GM12878 (cell line): ENCODE results near the gene THRB. TPM values are rescaled to one million over a fixed set of nuclear protein-coding genes. Genes with fewer than 3 reads are reported as not detected.

Source experiments
- ATAC-seq: fragments of 200-7000 bp; cut with Tn5 transposase; 3 replicates; pipeline ENCODE4 v1.9.1; 2020; ENCODE audit warnings: mild to moderate bottlenecking, moderate library complexity
- BruUV-seq: library from RNA; stranded (reverse); fragments of 400-500 nt; replicated peaks from 2 replicates; lab custom pipeline; 2021; lab: Mats Ljungman, UMichigan
- CTCF ChIA-PET: fragments of 300-600 bp; sonication (Branson Sonifier 250); formaldehyde crosslinking; extraction: SDS; loops from one replicate; lab custom pipeline; 2021; ENCODE audit warnings: inconsistent platforms; lab: Yijun Ruan, JAX
- POLR2A ChIA-PET: fragments of 350-600 bp; formaldehyde crosslinking; extraction: SDS; loops from one replicate; lab custom pipeline; 2021; ENCODE audit warnings: inconsistent platforms; lab: Charles Lee
- RAD21 ChIA-PET: fragments of 300-600 bp; sonication (Branson Sonifier 250); formaldehyde crosslinking; loops from one replicate; lab custom pipeline; 2023; ENCODE audit warnings: antibody characterized with exemption; ENCODE audit not compliant: unreplicated experiment; lab: Charles Lee
- SMC1A ChIA-PET: fragments of 300-600 bp; sonication (Branson Sonifier 250); formaldehyde crosslinking; loops from one replicate; lab custom pipeline; 2023; ENCODE audit not compliant: unreplicated experiment, uncharacterized antibody; lab: Charles Lee
- DNase-seq: peaks from one replicate; pipeline ENCODE4 v3.0.0-alpha.2; 2011; ENCODE audit warnings: low read depth, low spot score
- FAIRE-seq: peaks from 3 replicates; lab custom pipeline; 2011; peaks lifted over from hg19 to GRCh38; lab: Jason Lieb, UNC
- H2AFZ ChIP-seq: 2 replicates; pipeline ENCODE4 v1.6.0; 2011; ENCODE audit warnings: low read depth, low read length, control low read depth; ENCODE audit not compliant: control insufficient read depth
- H3K27ac ChIP-seq: 2 replicates; pipeline ENCODE4 v1.5.1; 2011; ENCODE audit warnings: control low read depth; ENCODE audit not compliant: control insufficient read depth, insufficient read depth
- H3K27me3 ChIP-seq, 2 experiments: replicated peaks in 1 of 2; 2 replicates each; pipeline versions ENCODE4 v1.6.0 to v1.6.1; 2011; ENCODE audit warnings: low read length in 1 of 2; ENCODE audit not compliant: control insufficient read depth in 2 of 2, insufficient read depth in 2 of 2
- H3K36me3 ChIP-seq, 2 experiments: 2 replicates each; pipeline ENCODE4 v1.5.1; 2011; ENCODE audit warnings: low read length in 1 of 2; ENCODE audit not compliant: control insufficient read depth in 2 of 2, insufficient read depth in 2 of 2
- H3K4me1 ChIP-seq: 2 replicates; pipeline ENCODE4 v1.6.1; 2011; ENCODE audit warnings: mild to moderate bottlenecking, low read length, moderate library complexity, mixed read lengths; ENCODE audit not compliant: control insufficient read depth, insufficient read depth
- H3K4me2 ChIP-seq: 2 replicates; pipeline ENCODE4 v1.6.0; 2011; ENCODE audit warnings: control low read depth; ENCODE audit not compliant: control insufficient read depth, insufficient read depth
- H3K4me3 ChIP-seq: fragments of 200-600 bp; sonication (generic); 2 replicates; pipeline ENCODE4 v1.5.1; 2016
- H3K79me2 ChIP-seq: 2 replicates; pipeline ENCODE4 v1.6.0; 2011; ENCODE audit warnings: low read length; ENCODE audit not compliant: control insufficient read depth, insufficient read depth
- H3K9ac ChIP-seq: 2 replicates; pipeline ENCODE4 v1.8.0; 2011; ENCODE audit warnings: low read length, control low read depth, mixed read lengths; ENCODE audit not compliant: control insufficient read depth, insufficient read depth
- H3K9me3 ChIP-seq: replicated peaks from 3 replicates; pipeline ENCODE4 v1.5.1; 2011; ENCODE audit warnings: mild to moderate bottlenecking, low read length; ENCODE audit not compliant: control insufficient read depth, insufficient read depth
- H4K20me1 ChIP-seq: 2 replicates; pipeline ENCODE4 v1.6.0; 2011; ENCODE audit not compliant: control insufficient read depth, insufficient read depth
- BHLHE40 ChIP-seq, 2 experiments: fragments of 450-650 bp in 1 of 2; IDR thresholded peaks; 2 replicates each; pipeline ENCODE4 v1.6.1; 2011 to 2017; ENCODE audit warnings: low read depth in 2 of 2, borderline replicate concordance in 1 of 2, improper control_type of control experiment in 1 of 2, low read length in 1 of 2, mild to moderate bottlenecking in 1 of 2
- EZH2 ChIP-seq: IDR thresholded peaks from 2 replicates; pipeline ENCODE4 v1.6.1; 2012; ENCODE audit warnings: low read depth, mild to moderate bottlenecking, control low read depth, inconsistent platforms, low read length, borderline replicate concordance; ENCODE audit not compliant: control insufficient read depth
- GABPA ChIP-seq: IDR thresholded peaks from 2 replicates; pipeline ENCODE4 v1.6.1; 2014; ENCODE audit warnings: antibody characterized with exemption, low read depth, mild to moderate bottlenecking, inconsistent platforms
- IKZF2 ChIP-seq, 2 experiments: fragments of 450-650 bp; IDR thresholded peaks; 2 replicates each; pipeline ENCODE4 v1.6.1; 2017; ENCODE audit warnings: mild to moderate bottlenecking in 2 of 2, moderate library complexity in 2 of 2
- POLR2AphosphoS2 ChIP-seq: IDR thresholded peaks from 2 replicates; pipeline ENCODE4 v1.6.1; 2011; ENCODE audit warnings: low read depth, mild to moderate bottlenecking, low read length, improper control_type of control experiment, moderate library complexity
- POLR2AphosphoS5 ChIP-seq: IDR thresholded peaks from 2 replicates; pipeline ENCODE4 v1.6.1; 2011; ENCODE audit warnings: mild to moderate bottlenecking, low read length, inconsistent platforms
- SMARCA5 ChIP-seq: fragments of 450-650 bp; IDR thresholded peaks from 2 replicates; pipeline ENCODE4 v1.6.1; 2017; ENCODE audit warnings: mild to moderate bottlenecking
- STAT1 ChIP-seq: fragments of 450-650 bp; conservative IDR thresholded peaks from 2 replicates; pipeline ENCODE4 v1.6.1; 2014; ENCODE audit warnings: antibody characterized with exemption, mild to moderate bottlenecking
- TCF7 ChIP-seq: IDR thresholded peaks from 2 replicates; pipeline ENCODE4 v1.6.1; 2014; ENCODE audit warnings: antibody characterized with exemption, borderline replicate concordance
- WGBS: methylation state at CpG from one replicate; pipeline ENCODE4 v1.1.6; 2016; ENCODE audit warnings: low lambda C conversion rate; ENCODE audit not compliant: insufficient replicate concordance, insufficient coverage; ENCODE audit errors: missing lambda C conversion rate; 5-methylcytosine and 5-hydroxymethylcytosine counted together
- in situ Hi-C: fragments of 300-500 bp; cut with MboI; formaldehyde crosslinking; loops from 9 replicates; pipeline ENCODE4 v1.14.3; 2018; ENCODE audit warnings: mixed read lengths
- intact Hi-C: fragments of 100-400 bp; cut with micrococcal nuclease; formaldehyde crosslinking; loops from one replicate; pipeline ENCODE4 v1.14.2; 2022; ENCODE audit not compliant: unreplicated experiment
- polyA plus RNA-seq, 11 experiments: library from polyadenylated mRNA; depleted of rRNA in 4 of 11; unstranded in 6 of 11; stranded (reverse) in 5 of 11; fragments of >200 nt; fragmentation: Nextera tagmentation in 4 of 11; fragmentation: Illumina TruSeq in 1 of 11; extraction: Ambion mirVana in 4 of 11; extraction: Trizol in 1 of 11; gene quantifications; 1 replicate in 1 of 11; 2 replicates in 10 of 11; pipeline versions ENCODE4 v1.2.1 to v1.2.3, GENCODE V29; 2011 to 2016; ENCODE audit warnings: inconsistent platforms in 2 of 11, missing spikeins in 2 of 11, low read depth in 1 of 11
- total RNA-seq, 4 experiments: library from RNA; depleted of rRNA in 3 of 4; stranded (reverse); fragments of >200 nt in 3 of 4; fragmentation: Illumina TruSeq in 1 of 4; extraction: Trizol in 1 of 4; gene quantifications; 2 replicates each; pipeline versions ENCODE4 v1.2.1 to v1.2.3, GENCODE V29; 2013 to 2021
- TF ChIP-seq, protein P1 (sequence below): fragments of 150-350 bp; IDR thresholded peaks from 2 replicates; pipeline ENCODE4 v1.6.1; 2014; ENCODE audit warnings: mild to moderate bottlenecking, low read depth, low read length
- TF ChIP-seq, protein P2 (sequence below): fragments of 450-650 bp; conservative IDR thresholded peaks from 2 replicates; pipeline ENCODE4 v1.6.1; 2017; ENCODE audit warnings: mild to moderate bottlenecking, moderate library complexity
- TF ChIP-seq, protein P3 (sequence below), 3 experiments: IDR thresholded peaks in 2 of 3; conservative IDR thresholded peaks in 1 of 3; 2 replicates each; pipeline ENCODE4 v1.5.1; 2011; ENCODE audit warnings: low read depth in 3 of 3, low read length in 3 of 3, mild to moderate bottlenecking in 3 of 3, control low read depth in 2 of 3, moderate library complexity in 2 of 3, inconsistent platforms in 1 of 3, mixed read lengths in 1 of 3; ENCODE audit not compliant: control insufficient read depth in 2 of 3, insufficient read depth in 1 of 3; ENCODE audit errors: extremely low read depth in 1 of 3
- TF ChIP-seq, protein P4 (sequence below): fragments of 450-650 bp; IDR thresholded peaks from 2 replicates; pipeline ENCODE4 v1.6.1; 2017; ENCODE audit warnings: borderline replicate concordance

THRB gene
- total and polyA plus RNA-seq, 10 of the 15 experiments (the other 5 are each of a cell fraction or from before 2014, with no cell fraction given), result 0.05 TPM; not detected in 9

DNA sequence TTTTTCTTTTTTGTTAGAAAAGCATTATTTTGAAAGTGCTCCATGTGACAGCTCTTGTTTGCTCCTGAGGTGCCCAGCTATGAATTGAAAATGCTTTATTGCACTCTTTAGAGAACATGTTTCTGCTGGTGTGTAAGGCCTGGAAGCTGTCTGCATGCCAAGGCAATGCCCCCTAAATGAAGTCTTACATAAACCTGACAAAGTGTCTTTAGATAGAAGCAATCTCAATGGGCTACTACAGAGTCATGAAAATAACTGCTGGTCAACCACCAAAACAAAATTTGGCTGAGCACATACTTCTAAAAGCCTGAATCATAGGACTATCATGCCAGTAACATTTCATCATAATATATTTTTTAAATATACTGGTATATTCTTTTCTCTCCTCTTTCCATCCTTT, 178.7 kb downstream of the THRB start (continued):
- TF ChIP-seq, protein P1, sequence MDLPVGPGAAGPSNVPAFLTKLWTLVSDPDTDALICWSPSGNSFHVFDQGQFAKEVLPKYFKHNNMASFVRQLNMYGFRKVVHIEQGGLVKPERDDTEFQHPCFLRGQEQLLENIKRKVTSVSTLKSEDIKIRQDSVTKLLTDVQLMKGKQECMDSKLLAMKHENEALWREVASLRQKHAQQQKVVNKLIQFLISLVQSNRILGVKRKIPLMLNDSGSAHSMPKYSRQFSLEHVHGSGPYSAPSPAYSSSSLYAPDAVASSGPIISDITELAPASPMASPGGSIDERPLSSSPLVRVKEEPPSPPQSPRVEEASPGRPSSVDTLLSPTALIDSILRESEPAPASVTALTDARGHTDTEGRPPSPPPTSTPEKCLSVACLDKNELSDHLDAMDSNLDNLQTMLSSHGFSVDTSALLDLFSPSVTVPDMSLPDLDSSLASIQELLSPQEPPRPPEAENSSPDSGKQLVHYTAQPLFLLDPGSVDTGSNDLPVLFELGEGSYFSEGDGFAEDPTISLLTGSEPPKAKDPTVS, result no peak
- TF ChIP-seq STAT1 (no peak), BHLHE40 (IDR thresholded peaks at IDR 0.05; ENCODE audit: borderline replicate concordance in 1 of 2, low read depth in 2 of 2, low read length in 1 of 2) (no peak), EZH2 (no peak), IKZF2 (IDR thresholded peaks at IDR 0.05) (no peak)

DNA sequence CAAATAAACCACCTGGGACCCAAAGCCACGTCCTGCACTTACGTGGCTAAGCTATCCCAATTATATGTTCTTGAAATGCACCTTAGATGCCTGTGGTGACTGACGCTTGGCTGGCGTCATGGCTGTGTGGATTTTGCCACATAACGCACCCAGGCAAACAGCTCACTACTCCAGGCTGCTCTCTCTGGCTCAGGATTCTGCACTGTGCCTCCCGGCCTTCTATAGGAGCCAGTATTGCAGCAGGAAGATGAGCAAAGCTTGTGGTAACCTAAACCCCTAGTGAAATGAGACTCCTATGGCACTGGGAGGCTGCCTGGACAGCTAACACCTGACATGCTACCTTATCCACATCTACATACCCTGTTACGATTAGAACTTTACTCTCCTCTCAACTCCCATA, 179.3 kb downstream of the THRB start:
- no peaks in the 10 kb centered on the region; a peak in 1 of 4 replicates for H3K27me3 ChIP-seq
- no peak overlapping the region for H3K27ac ChIP-seq
- ATAC-seq (no peak), FAIRE-seq (no peak), DNase-seq (no peak)
- ChIA-PET CTCF (interaction anchor here (1.1 kb wide), 1 partner anchor 11 kb away, joined by 3 read pairs; no protein-coding TSS in a partner anchor), RAD21 (no interaction called here), SMC1A (no interaction called here), POLR2A (no interaction called here)
- BruUV-seq, result no TSS peak
- H3K4me1 ChIP-seq, result no peaks in the 10 kb centered on the region
- no peaks in the 10 kb centered on the region for H4K20me1 ChIP-seq
- H3K9ac ChIP-seq, result no peak overlapping the region
- in situ Hi-C loops, result no loop called here
- intact Hi-C loops, result no loop called here
- no peak overlapping the region for H2AFZ ChIP-seq
- no peaks in the 10 kb centered on the region for H3K79me2 ChIP-seq
- no peak overlapping the region for H3K4me3 ChIP-seq
- H3K36me3 ChIP-seq, result no peaks in the 10 kb centered on the region
- no peaks in the 10 kb centered on the region for H3K9me3 ChIP-seq
- TF ChIP-seq POLR2AphosphoS5, result no peak
- TF ChIP-seq, protein P2, sequence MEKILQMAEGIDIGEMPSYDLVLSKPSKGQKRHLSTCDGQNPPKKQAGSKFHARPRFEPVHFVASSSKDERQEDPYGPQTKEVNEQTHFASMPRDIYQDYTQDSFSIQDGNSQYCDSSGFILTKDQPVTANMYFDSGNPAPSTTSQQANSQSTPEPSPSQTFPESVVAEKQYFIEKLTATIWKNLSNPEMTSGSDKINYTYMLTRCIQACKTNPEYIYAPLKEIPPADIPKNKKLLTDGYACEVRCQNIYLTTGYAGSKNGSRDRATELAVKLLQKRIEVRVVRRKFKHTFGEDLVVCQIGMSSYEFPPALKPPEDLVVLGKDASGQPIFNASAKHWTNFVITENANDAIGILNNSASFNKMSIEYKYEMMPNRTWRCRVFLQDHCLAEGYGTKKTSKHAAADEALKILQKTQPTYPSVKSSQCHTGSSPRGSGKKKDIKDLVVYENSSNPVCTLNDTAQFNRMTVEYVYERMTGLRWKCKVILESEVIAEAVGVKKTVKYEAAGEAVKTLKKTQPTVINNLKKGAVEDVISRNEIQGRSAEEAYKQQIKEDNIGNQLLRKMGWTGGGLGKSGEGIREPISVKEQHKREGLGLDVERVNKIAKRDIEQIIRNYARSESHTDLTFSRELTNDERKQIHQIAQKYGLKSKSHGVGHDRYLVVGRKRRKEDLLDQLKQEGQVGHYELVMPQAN, result no peak
- no peak for TF ChIP-seq GABPA
- TF ChIP-seq BHLHE40 (IDR thresholded peaks at IDR 0.05; ENCODE audit: borderline replicate concordance in 1 of 2, low read depth in 2 of 2, low read length in 1 of 2), result no peak
- TF ChIP-seq TCF7, result no peak
- TF ChIP-seq, protein P3, sequence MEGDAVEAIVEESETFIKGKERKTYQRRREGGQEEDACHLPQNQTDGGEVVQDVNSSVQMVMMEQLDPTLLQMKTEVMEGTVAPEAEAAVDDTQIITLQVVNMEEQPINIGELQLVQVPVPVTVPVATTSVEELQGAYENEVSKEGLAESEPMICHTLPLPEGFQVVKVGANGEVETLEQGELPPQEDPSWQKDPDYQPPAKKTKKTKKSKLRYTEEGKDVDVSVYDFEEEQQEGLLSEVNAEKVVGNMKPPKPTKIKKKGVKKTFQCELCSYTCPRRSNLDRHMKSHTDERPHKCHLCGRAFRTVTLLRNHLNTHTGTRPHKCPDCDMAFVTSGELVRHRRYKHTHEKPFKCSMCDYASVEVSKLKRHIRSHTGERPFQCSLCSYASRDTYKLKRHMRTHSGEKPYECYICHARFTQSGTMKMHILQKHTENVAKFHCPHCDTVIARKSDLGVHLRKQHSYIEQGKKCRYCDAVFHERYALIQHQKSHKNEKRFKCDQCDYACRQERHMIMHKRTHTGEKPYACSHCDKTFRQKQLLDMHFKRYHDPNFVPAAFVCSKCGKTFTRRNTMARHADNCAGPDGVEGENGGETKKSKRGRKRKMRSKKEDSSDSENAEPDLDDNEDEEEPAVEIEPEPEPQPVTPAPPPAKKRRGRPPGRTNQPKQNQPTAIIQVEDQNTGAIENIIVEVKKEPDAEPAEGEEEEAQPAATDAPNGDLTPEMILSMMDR (IDR thresholded peaks at IDR 0.05 in 2 of 3, conservative IDR thresholded peaks at IDR 0.05 in 1 of 3; ENCODE audit: control insufficient read depth in 2 of 3, extremely low read depth in 1 of 3, insufficient read depth in 1 of 3, low read depth in 3 of 3, low read length in 3 of 3), result no peak
- no peak for TF ChIP-seq POLR2AphosphoS2
- TF ChIP-seq, protein P4, sequence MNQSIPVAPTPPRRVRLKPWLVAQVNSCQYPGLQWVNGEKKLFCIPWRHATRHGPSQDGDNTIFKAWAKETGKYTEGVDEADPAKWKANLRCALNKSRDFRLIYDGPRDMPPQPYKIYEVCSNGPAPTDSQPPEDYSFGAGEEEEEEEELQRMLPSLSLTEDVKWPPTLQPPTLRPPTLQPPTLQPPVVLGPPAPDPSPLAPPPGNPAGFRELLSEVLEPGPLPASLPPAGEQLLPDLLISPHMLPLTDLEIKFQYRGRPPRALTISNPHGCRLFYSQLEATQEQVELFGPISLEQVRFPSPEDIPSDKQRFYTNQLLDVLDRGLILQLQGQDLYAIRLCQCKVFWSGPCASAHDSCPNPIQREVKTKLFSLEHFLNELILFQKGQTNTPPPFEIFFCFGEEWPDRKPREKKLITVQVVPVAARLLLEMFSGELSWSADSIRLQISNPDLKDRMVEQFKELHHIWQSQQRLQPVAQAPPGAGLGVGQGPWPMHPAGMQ, result no peak
- TF ChIP-seq, protein P1, result no peak
- no peak for TF ChIP-seq SMARCA5
- WGBS, result 6% methylated on average over 7 of the region's 7 CpGs
- no peak overlapping the region for H3K4me2 ChIP-seq
